HG03469 (cell line): ENCODE data around the gene FAM174B.

ENCODE experiments used
- ATAC-seq: cut with Tn5 transposase; IDR thresholded peaks from one replicate; pipeline ENCODE4 v1.9.1; 2021; ENCODE audit warnings: mild to moderate bottlenecking, moderate library complexity, moderate number of reproducible peaks; ENCODE audit not compliant: unreplicated experiment

Gene FAM174B

DNA sequence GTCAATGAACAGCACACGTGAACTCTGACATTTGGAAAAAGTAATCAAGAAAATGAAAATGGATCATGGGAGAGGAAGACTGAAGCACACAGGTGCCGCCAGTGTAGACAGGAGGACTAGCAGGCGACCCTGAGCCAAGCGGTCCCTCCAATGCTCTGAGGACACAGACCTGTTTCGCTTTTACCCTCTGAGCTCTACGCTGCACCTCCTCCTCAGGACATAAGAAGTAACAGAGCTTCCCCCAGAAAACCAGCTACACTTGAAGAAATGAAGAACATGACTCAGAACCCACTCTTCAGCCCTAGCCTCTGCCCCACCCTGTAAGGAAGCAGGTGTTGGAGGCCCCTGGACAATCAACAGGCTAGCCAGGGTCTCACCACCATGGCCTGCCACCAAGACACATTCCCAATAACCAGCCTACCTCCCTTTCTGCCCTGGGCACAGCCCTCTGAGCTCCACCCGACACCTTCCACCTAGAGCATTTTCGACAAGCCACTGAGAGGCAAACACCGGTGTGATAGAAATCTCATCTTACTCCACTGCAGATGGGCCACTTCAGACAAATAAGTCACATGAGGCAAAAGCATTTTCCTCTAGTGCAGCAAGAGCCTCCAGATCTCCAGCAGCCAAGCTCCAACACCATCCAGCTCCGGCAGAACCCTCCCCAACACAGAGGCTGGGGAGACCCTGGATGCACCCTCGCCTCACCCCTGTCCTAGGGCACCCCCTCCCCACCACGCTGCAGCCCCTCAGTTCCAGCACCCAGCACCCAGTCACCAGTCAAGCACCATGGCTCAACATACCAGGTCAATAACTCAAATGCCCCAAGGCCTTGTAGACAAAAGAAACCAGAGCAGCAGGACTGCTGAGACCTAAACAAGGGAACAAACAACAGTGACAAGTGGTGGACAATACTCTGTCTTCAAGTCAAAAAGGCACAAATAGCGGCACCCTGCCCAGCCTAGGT lies 11.4 kb downstream of the FAM174B start:
- ATAC-seq = no peak

DNA sequence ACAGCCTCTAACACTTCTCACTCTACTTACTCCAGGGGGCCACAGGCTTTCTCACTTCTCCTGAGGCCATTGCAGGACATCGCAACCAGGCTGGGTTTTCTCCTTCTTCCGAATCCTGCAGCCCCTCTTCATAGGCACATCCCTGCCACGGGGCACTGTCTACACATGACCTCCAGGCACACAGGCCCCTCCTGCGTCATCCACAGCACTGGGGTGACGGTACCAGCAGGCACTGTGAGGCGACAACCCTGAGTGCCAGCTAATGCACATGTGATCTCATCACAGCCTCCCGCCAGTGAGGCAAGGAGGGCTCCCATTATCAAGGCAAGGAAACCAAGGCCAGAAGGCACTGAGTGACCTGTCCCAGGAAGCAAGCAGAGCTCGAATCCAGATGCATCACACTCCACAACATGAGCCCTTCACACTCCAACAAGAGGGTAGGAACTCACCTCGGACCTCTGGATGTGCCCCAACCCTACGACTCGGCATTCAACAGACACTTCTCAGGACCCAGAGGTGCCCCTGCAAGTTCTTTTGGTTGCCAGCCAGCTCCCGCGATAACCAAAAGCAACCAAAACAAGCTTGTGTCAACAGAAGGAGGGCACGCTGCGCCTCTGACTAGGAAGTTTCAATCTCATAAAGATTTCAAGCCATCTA lies 16.7 kb downstream of the FAM174B start:
- no peak for ATAC-seq

DNA sequence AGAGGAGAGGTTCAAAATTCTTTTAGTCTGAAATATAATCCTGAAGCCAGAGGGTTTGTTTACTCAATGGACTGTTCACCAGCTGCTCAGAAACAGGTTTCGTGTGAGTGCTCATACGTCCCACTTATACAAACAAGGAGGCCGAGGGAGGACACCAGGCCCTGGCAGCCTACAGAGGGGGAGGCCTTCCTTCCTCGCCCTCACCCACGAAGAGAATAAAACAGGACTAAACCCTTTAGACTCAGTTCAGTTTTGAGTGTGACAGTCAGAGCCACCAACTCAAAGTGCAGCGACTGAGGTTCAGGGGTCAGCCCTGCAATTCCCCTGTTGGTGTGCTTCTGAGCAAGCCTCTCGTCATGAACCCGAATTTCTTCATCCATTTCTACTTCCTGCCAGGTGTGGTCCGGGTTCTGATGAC lies 17.3 kb downstream of the FAM174B start:
- ATAC-seq = no peak

DNA sequence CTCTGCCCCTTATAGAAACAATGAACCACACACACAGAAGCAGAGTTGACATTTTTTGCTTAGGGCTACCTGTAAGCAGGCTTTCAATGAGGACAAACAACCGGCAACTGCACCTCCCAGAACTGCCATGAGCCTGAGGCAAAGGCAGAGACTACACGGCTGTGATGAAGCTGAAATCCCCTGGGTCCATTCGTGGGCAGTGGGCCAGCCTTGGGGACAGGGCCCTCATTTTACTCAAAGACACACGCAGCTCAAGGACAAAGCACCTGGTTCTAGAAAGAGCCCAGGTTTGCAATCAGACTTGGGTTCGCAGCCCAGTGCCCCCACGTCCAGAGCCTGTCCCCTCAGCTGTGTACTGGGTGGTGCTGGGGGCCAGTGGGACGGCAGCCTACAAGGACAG lies 17.9 kb downstream of the FAM174B start:
- no peak for ATAC-seq

DNA sequence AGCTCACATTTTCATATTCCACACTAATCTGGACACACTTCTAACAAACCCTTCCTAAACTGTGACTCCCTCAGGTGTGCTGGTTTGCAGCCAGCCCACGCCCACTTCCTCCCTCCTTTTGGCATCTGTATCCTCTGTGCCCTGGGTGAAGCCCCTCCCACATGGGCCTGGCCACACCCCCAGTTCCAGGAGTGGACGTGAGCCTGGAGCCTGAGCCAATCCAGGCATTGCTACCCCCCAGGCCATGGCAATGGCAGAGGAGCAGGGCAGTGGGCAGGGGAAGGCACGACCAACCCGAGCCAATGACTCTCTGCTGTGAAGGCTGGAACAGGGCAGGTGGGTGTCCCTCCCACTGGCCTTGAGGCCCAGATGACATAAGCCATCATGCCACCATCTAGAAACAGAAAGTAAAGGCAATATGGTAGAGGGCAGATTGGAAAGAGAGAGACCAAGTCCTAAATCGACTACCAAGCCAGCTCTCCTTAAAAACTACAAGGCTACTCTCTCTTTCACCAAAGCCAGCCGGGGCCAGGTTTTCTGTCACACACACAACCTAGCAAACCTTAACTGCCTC lies 18.6 kb downstream of the FAM174B start:
- no peak for ATAC-seq

DNA sequence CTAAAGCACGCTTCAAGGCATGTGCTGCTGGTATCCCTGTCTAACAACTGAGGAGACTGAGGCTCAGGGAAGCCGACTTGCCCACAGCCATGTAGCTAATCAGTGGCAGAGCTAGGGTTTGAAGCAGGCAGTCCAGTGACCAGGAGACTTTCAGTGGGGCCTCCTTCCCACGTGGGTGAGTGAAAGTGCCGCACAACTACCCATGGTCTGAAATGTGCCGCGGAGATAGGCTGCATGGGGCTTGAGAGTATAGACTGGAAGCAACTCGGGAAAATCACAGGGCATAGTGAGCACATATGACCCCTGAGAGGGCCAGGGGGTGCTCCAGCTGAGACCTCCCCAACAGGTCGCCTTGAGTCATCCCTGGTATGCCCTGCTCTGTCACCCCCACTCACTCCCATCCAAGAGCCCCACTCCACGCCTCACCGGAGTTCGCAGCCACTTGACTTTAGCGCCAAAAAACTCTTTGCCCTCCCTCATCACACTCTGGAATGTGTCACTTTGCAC lies 19.1 kb downstream of the FAM174B start:
- no peak for ATAC-seq

DNA sequence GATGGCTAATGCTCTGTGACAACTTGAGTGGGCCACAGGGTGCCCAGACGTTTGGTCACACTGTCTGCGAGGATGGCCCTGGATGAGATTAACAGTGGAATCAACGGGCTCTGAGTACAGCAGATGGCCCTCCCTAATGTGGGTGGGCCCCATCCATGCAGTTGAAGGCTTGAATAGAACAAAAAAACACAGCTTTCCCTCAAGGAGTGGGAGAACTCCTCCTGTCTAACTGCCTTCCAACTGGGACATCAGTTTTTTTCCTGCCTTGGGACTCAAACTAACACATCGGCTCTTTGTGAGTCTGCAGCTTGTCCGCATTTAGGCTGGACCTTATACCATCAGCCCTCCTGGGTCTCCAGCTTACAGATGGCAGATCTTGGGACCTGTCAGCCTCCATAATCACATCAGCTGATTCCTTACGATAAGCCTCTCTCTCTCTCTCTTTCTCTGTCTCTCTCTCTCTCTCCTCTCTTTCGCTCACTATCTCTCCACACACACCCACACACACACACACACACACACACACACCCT lies 20.8 kb downstream of the FAM174B start:
- no peak for ATAC-seq

DNA sequence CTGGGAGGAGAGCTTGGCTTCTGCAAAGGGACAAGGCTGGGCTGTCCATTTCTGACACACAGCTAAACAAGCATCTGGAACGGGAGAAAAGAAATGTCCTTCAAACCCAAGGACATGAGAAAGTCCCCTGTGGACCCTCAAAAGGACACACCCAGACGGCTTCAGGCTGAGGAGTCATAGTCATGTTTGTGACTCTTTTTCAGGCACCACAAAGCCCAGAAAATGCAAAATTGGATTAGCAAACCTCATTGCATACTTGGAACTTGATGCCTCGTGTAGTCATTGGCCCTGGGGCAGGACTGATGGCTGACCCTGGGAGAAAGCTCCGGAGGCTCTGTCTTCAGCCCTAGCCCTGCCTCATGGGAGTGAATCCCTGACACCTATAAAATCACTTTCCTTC lies 21.5 kb downstream of the FAM174B start:
- ATAC-seq = no peak

DNA sequence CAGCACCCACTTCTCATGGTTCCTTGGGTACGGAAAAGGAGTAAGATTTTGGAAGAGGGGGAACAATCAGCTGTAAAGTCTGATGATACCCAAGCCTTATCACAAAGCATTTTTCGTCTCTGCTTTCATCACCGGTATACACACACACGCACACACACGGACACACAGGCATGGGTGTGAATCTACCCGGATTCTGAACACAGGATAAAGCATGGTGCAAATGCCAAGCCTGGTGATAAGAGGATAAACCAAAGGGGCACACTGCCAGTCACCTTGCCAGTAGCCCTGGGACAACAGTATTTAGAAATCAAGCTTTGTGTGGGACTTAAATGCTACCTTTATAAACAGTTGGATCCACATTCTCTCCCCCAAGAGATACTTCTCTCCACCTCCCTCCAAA lies 22.2 kb downstream of the FAM174B start:
- ATAC-seq = no peak

DNA sequence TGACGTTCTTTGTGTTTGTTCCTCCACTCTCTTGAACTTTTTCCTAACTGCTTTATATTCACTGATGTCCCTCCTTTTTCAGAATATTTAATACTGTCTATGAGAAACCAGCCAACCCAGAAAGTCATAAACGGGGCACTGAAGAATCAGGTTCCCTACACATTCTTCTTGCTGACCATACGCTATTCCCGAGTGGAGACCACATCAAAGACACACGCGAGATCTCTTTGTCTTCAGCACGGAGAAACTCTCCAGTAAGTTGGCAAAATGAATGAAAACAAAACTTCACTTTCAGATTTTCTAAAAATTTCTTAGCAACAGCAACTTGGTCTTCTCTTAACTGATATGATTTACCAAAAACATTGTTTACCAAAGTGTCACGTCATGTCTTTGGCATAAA lies 22.6 kb downstream of the FAM174B start:
- ATAC-seq = no peak

DNA sequence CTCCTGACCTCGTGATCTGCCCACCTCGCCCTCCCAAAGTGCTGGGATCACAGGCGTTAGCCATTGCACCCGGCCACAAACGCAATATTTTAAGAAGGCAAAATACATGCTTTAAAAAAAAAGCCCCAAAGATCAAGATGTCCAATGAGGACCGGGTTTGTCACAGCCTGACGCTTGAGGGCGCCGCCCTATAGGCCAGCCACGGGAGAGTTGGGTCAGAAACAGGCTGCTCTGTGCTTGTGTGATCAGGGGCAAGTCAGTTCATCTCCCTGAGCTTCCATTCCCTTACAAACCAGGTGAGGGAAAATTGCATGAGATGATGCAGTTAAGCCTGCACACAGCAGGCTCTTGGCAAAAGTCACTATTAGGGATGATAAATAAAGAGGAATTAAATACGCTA lies 23.9 kb downstream of the FAM174B start:
- no peak for ATAC-seq

DNA sequence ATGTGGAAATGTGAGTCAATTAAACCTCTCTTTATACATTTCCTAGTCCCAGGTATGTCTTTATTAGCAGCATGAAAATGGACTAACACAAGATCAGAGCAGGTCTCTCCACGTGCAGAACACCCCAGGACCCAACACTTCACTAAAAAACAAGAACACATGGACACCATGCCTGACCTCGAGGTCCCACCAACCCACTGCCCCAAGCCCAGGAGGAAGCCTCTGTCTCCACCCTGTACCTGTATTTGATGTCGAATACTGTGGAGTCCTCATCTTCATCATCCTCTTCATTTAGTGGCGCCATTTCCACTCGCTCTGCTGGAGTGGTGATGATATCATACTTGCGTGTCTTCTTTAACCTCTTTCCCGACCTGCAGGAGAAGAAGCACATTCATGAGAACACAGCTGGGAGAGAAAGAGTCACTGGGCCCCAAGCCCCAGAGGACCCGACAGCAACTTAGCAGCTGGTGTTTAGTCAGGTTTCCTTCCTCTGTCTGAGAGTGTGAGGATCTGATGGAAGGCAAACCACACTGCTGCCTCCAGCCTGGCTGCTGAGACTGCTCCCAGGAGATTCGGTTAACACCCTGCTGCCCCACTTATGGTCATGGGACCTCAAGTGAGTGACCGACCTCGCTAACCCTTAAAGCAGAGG lies 25.5 kb downstream of the FAM174B start:
- ATAC-seq = no peak

DNA sequence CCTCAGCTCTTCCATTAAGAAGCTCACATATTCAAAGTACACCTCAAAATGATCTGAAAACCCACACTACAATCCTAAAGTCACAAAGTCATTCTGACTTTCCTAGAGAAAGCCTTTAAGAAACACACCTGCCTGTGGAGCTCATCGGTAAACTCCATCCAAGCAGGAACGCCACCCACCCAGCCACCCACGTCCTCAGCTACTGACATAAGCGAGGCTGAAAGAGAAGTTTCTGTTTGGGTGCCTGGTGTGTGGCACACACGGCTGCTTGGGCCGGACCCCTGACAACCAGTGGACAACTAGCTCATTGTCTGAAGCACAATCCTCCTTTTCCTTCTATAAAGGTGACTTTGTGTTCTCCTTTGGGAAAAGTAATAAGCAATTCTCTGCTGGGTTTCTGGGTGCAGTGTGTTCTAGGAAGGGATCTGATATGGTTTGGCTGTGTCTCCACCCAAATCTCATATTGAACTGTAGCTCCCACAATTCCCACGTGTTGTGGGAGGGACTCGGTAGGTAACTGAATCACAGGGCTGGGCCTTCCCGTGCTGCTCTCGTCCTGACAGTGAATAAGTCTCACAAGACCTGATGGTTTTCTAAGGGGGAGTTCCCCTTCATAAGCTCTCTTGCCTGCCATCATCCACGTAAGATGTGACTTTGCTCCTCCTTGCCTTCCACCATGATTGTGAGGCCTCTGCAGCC lies 26.1 kb downstream of the FAM174B start:
- no peak for ATAC-seq

DNA sequence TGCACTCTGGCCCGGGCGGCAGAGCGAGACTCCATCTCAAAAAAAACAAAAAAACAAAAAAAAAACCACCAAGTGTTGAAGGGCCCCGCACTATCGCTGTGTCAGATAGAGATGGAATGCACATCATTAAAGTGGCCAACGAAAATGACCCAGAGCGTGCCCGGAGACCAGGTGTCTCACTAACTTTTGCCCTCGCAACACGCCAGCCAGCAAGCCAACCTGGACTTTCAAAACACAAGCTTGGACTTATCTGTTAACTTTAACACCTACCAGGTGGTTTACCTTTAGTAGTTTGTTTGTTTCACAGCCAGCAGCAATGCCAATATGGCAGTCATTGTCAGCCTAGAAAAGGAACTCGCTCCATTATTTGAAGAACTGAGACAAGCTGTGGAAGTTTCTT lies 28.6 kb downstream of the FAM174B start:
- no peak for ATAC-seq

DNA sequence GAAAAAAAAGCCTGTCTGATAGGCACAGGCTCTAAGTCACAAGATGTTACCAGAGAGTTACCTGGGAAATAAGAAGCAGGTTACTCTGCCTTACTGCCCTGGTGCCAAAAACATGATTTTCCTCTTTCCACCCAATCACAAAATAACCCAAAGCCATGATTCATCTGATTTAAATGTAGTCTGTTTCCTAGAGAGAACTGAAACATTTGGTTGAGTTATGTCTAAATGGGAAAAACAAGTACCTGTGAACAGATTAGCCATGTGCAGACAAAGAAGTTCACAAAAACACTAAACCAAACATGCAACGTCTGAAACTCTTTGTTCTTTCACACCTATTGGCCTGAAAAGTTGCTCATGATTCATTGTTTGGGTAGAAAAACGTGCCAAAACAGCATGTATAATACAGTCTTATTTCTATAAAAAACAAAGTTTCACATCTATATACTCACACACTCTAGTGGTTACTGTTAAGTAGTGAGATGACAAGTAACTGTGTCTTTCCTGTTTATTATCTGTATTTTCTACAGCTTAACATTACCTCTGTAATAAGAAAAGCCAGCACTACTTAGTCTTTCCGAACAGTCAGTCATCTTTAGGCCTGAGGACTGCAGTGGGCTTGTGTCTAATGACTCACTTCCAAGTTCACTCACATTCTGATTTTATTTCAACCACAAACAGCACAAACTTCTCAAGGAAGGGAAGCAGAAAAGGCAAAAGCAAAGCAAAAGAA lies 30.2 kb downstream of the FAM174B start:
- peak; percentile 69 for ATAC-seq

DNA sequence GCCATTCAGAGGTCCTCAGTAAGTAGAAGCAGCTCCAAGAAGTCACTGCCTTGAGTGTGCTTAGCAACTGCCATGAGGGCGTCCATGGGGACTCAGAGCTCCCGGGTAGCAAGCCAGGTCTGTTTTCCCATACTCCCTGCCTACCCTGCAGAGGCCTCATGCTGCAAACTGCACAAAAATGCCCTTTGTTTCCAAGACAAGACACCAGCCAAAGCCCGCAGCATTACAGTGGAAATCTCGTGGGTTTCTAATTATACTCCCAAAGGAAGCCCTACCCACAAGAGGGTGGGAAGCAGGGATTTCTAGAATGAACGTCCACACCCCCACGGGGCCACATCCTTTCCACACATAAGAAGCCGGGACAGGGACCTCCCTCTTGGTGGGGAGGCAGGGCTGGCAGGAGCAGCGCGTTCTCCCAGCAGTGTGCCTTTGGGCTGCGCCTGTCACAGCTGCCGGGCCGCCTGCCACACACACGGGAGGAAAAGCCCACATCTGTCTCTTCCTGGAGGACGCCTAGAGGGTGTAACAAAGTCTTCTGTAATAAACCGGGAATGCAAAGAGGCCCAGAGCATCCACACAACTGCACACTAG lies 31.1 kb downstream of the FAM174B start:
- ATAC-seq = no peak

DNA sequence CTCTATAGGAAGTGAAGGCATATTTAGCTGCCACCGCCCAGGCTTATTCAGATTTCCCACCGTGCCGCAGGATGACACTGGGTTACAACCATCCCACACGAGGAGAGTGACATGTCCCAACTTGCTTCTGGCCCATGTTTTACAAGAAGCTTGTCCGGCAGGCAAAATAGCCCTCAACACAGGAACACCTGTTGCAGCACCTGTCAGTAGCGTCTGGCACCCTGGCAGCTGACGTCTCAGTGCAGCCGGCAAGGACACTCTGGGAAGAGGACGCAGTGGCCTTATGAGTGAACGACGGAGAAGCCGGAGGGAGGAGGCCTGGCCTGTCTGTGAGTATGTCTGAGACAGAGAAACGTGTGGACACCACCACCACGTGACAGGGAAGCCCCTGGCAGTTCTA lies 32.1 kb downstream of the FAM174B start:
- no peak for ATAC-seq

DNA sequence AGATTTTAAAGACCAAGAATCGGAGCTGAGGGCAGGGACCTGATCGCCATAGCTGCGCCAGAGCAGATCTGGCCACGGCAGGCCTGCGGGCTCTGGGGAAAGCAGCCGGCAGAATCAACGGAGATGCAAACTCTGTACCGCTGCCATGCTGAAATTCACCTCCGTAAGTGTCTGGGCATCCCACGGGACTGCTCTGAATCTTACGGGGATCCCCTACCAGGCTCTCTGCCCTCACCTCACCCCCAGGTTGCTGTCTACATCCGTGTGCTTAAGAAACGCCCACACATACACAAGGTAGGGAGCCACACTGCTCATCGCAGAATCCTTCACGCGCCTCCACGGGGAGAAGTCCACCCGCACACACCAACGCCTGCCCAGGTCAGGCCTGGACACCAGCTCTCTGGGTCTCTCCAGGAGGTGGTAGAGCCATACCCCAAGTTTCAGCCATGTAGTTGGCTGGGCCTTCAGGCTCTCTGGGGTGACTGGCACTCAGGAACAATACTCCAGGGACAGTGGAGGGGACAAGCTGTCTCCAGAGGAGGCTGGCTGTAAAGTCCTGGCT lies 33.5 kb downstream of the FAM174B start:
- no peak for ATAC-seq

DNA sequence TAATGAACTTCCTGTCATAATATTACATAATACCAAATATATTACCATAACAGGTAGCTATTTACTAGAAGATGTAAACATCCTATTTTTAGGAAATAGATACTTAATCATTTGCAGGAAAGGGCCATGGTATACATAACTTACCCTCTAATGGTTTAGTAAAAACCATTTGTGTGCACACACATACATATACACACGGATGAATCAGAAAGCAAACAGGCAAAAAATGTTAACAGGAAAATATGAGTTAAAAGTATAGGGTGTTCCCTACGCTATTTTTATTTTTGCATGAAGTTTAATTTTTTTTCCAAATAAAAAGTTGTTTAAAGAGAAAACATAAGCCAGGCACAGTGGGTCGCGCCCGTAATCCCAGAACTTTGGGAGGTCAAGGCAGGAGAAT lies 34.6 kb downstream of the FAM174B start:
- ATAC-seq = no peak
